ENCODE measurements around the gene ITM2C.

GRCh38 chr2:230825354-230825753, 39.4 kb upstream of the ITM2C start:
- TF ChIP-seq CTCF (conservative IDR thresholded peaks at IDR 0.05), result no peak
- no peak for TF ChIP-seq ZFX (IDR thresholded peaks at IDR 0.05)
